Activated T-helper 1 cell treated with Interleukin-2 at 50 U/mL for 16 hours (primary cell): ENCODE results near the gene TRABD2B.

Source experiments
- DNase-seq: peaks from one replicate; pipeline ENCODE4 v3.0.0-alpha.2; 2020; ENCODE audit warnings: low read depth

Gene TRABD2B

DNA sequence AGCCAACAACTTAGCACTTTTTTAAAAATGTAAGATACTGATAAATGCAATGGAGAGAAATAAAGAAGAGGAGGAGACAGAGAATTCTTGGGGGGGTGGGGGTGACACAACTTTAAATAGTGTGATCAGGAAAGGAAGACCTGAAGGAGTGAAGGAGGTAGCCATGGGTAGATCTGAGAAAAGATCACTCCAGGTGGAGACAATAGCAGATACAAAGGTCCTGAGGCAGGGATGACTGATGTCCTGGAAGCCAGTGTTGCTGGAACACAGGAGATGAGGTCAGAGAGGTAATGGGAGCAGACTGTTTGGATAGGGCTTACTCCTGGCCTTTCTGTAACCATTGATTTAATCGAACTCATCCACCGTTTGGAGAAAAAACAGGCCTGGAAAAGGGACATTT lies 24.6 kb upstream of the TRABD2B start:
- no peak for DNase-seq

DNA sequence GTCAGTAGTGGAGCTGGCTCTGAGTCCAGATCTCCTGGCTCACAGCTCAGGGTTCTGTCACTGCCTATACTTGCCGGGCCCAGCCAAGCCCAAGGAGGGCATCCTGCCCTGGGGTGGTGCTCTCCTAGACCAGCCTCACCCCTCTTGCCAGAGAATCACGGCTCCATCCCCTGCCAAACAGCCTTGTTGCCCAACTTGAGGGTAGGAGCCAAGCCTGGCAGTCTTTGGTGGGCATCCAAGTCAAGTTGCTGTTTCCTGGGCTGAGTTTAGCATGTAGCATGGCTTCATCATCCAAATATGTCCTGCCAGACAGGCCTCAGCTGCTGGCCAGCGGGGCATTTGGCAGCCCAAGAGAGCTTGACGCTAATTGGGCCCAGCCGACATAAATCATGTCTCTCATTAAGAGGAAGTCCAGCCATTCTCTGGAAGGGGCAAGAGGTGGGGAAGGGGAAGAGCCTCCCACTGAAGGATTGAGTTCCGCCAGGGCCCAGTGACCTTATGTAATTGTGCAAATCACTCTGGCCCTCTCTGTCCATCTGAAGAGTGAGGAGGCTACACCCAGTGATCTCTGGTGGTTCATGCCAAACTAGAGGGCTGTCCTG lies 22.6 kb upstream of the TRABD2B start:
- no peak for DNase-seq

DNA sequence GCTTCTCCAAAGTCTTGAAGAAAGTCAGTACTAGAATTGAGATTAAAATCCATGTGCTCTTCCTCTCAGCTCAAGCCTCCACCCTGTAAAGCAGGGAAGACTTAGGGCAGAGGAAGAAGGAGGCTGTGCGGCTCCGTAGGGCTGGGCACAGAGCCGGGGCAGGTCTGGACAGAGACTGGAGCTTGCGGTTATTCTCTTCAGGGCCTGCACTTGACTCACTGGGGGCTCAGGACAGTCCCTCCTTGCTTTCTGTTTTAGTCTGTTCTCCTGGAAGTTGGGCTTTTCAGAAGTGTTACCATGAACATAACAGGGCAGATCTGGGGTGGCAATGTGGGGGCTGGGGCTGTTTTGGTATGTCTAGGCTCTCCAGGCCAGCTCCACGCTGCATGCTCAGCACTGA lies 21.6 kb upstream of the TRABD2B start:
- no peak for DNase-seq

DNA sequence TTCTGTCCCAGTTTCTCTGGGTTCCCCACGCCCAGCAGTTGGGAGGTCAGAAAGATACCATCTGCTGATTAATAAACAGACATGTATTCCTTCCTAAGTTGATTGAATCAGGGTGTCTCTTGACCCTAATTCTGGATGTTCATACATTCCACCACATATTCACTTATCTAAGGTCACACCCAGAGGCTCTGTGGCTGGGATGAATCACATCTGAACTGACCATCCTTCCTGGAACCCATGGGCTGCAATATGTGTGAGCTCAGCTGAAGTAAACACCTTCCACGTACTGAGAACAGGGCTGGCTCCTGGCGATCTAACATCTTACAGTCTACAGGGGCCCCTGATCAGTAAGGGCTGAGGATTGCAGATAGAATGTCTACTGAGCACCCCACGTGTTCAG lies 20.5 kb upstream of the TRABD2B start:
- no peak for DNase-seq

DNA sequence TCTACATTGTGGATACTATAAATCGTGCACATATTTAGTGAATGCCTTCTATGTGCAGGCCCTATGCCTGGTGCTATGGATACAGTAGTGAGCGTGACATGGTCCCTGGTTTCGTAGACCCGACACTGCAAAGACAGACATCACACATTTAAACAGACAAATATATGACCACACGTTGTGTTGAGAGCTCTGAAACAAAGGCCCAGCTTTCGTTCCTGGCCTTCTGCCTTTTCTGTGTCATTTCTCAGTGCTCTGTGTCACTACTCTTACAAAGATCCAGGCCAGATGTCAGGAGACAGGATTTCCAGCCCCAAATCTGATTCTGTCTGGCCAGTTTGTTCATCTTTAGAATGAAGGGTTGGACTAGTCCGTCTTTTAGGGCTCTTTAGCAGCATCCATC lies 19.3 kb upstream of the TRABD2B start:
- no peak for DNase-seq

DNA sequence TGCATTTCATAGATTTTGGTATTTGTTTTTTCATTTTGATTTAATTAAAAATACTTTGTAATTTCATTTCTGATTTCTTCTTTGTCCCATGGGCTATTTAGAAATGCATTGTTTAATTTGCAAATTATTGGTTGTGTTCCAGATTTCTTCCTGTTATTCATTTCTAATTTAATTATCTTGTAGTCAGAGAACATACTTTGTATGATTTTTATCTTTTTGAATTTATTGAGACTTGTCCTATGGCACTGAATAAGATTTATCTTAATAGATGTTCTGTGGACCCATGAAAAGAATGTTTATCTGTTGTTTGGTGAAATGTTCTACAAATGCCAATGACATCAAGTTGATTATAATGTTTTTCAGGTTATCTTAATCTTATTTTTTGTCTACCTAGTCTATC lies 16.1 kb upstream of the TRABD2B start:
- DNase-seq: no peak

DNA sequence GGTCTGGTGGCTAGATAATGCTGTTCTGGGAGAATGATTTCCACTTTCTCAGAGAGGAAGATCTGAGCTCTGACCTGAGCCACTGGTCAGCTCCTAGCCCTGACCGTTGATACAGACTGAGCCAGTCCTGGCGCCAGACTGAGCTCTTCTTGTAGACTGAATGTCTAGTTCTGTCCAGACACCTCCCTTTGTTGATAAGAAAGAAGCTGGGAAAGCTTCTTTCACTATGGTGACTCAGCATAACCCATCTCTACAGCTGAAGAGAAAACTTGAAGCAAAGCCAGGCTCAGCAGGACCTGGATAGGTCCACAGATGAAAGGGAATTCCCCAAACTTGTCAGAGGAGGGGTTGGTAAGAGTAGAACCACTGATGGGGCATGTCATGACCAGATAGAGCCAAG lies 9.9 kb upstream of the TRABD2B start:
- DNase-seq: no peak

DNA sequence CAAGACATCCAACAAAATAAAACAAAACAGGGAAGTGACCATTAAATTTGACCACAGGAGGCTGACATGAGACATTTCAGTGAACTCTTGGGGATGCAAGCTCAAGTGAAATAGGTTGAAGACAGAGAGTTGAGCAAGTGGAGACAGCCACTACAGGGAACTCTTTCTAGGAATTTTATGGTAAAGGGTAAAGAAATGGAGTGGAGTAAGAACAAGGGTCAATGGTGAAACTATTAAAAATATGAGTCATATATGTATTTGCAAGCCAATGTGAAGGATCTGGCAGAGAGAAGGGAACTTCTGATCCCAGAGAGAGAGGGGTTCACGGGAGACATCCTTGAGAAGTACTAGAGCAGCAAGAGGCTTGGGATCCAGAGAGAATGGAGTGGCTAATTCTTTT lies 9.1 kb upstream of the TRABD2B start:
- DNase-seq: no peak

DNA sequence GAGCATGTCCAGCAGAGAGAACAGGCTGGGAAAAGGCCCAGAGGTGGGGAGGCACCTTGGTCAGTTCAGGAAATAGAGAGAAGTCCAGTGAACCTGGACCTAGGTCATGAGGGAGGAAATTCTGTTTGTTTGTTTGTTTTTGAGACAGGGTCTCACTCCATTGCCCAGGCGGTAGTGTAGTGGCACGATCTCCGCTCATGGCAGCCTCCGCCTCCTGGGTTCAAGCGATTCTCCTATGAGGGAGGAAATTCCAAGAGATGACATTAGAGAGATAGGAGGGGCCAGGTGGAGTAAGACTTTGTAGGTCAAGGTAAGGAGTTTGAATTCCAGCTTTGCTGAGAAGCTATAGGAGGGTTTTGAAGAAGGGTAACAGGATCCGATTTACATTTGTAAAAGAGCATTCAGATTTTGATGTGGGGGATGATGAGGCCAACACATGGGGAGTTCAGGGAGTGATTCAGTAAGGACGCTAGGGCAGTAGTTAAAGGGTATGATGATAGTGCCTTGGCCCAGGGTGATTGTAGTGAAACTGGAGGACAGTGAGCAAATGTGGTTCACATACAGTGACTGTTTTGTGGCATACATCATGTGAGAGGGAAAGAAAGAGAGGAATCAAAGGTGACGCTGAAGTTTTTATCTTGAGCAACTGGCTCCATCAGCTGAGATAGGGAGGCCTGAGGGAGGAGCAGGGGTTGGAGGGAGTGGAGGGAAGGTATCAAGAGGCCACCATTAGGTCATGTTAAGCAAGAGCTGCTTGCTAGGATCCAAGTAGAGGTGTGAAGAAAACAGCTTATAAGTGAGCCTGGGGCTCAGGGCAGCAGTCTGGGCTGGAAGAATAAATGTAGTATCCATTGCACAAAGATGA lies 8.3 kb upstream of the TRABD2B start:
- no peak for DNase-seq

DNA sequence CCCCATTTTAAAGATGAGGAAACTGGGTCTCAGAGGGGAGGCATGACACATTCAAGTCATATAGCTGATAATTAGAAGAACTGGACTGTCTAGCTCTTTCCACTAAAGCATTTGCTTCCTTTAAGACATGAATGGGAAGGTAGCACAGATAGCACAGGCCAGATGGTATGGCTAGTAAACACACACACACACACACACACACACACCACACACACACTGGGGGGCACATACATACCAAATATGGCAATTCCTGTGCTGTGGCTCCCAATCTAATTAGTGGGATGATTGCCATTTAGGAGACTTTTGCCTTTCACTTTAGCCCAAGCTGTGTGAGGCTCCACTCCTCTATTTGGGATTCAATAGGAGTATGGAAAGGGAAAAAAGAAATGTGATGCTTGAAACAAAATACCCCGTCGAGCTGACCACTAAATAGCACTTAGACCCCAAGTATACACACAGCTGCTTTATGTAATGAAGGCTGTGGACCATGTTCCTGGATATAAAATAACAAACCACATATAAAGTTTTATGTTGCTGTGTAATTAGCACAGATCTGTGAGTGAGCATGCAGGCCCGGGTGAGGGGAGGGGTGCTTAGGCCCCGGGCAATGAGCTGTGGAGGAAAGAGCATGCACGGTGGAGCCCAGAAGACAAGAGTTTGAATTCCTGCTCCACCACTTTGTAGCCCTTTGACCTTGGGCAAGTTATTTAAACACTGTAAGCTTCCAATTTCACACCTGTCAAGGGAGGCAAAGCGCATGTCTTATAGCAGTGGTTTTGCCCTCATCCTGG lies 6.8 kb upstream of the TRABD2B start:
- DNase-seq: no peak

DNA sequence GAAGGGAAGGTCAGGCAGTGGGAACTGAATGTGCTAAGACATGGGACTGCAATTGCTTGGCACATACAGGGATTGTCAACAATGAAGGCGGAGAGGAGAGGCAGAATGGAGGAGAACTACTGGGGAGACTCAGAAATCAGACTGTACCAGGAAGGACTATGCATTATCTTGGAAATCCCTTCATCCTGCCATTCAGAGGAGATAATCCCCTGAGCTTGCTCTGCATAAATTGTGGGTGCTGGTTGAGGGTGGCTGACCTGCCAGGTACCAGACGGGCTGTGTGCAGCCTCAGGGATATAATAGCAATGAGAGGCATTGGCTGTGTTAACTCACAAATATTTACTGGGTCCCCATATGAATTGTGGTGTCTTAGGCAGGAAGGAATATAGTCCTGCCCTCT lies 5.0 kb upstream of the TRABD2B start:
- DNase-seq: no peak

DNA sequence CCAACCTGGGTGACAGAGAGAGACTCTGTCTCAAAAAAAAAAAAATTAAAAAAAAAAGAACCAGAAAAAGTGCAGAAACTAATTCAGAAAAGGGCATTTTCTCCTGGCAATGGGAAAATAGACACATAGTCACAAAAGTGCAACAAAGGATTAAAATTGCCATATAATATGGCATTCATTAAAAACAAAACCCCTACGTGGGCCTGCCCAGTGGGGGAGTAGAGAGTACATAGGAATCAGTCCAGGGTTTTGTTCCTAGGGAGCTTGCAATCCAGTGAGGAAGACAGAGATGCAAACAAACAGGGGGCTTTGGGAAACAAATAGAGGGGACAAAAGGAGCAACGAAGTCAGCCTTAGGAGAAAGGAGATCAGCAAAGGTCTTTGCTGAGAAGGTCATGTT lies 4.5 kb upstream of the TRABD2B start:
- DNase-seq: no peak

DNA sequence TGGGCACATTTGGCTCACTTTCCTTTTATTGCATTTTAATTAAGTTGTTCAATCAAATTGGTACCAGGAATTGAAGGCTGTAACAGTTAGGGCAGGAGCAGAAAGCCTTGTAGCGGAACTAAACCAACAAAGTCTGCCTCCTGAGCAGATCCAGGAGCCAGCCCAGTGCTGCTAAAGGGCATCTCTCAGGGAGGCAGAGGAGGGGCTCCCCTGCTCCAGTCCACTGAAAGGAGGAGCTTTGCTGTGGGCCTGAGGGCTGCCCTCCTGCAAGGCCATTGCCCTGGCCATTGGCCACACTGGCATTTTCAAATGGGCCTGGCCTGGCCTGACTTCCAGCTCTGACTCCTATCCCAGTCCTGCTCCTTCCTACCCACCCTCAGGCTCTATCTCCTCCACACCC lies 3.7 kb upstream of the TRABD2B start:
- DNase-seq: no peak

DNA sequence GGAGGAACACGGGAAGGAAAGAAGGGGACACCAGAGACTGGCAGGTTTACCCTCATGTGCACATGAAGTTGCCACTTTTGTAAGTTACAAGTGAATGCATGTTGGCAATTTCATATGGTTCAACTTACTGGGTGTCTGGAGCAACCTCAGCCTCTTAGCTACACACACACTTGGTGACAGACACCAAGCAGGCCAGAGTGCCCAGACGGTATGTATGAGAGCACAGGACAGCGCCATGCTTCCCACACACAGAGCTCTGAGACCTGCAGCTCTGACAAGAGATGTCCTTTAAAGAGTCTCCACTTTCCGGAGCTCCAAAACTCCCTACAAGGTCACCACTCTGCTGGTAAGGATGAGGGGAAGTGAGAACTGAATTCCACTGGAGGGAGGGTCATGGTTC lies 1.9 kb upstream of the TRABD2B start:
- DNase-seq: no peak

DNA sequence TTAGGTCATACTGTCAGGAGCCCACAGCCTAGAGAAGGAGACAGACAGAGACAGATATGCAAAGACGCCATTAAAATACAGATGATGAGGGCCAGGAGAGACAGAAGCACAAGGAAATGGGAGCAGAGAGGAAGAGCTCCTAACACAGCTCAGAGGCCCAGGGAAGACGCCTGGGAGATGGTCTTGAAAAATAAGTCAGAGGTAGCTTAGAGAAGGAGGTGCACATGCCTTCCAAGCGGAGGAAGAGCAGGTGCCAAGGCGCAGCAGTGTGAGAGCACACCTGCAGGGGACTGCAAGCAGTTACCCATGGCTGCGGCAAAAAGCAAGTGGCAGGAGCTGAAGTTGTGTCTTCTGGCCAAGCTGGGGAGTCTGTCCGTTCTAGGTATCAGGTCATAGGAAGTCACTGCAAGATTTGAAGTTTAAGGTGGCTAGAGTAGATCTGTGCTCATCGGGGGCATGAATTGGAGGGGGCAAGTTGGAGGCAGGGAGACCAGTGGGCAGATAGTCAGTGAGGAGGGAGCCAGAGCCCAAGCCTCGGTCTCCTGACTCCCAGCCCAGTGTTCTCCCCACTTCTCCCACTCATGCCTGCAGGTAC lies 1.3 kb upstream of the TRABD2B start:
- no peak for DNase-seq

DNA sequence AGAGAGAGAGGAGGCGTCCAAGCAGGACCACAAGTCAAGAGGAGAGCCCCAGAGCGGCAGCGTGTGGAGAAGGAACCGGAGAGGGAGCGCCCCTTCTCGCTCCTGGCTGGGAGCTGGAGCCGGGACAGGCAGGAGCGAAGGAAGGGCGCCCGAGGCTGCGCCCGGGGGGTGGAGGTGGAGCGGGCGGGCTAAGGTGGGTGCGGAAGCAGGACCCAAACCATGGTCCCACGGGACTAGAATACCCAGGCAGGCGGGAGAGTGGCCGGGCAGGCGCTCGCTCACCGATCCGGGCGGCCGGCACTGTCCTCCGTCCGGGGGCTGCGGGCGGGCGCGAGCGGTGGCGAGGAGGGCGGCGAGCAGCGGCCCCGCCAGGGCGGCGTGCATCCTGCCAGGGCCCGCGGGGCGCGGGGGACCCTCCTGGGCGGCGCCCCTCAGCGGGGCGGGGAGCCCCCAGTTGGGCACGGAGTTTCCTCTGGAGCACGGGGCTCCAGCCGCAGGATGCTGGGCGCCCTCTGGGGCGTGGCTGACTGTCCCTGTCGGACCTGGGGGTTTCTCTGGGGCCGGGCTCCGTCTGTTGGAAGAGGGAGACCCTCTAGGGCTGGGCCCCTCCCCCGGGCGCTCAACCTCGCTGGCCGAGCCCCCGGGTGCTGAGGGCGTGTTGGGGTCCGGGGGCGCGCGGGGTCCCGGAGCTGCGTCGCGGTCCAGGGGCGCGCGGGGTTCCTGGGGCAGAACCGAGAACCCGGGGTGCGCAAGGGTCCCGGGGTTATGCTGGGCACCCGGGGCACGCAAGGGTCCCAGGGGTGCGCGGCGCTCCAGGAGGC lies 569 bp downstream of the TRABD2B start:
- no peak for DNase-seq

DNA sequence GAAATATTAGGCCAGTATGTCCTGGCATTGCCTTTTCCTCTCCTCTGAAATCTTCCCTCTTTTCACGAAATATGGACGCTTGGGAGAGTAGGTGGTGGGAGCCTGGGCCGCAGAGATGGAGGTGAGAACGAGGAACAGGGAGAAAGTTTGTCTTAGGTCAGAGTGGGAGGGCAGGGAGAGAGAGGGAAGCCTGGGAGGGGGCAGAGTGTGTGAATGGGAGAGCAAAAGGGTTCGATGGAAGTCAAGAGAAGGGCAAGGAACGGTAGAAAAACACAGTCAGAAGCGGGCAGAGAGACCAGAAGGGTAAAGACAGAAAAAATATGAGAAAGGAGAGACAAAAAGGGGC lies 1.2 kb downstream of the TRABD2B start:
- DNase-seq: no peak

DNA sequence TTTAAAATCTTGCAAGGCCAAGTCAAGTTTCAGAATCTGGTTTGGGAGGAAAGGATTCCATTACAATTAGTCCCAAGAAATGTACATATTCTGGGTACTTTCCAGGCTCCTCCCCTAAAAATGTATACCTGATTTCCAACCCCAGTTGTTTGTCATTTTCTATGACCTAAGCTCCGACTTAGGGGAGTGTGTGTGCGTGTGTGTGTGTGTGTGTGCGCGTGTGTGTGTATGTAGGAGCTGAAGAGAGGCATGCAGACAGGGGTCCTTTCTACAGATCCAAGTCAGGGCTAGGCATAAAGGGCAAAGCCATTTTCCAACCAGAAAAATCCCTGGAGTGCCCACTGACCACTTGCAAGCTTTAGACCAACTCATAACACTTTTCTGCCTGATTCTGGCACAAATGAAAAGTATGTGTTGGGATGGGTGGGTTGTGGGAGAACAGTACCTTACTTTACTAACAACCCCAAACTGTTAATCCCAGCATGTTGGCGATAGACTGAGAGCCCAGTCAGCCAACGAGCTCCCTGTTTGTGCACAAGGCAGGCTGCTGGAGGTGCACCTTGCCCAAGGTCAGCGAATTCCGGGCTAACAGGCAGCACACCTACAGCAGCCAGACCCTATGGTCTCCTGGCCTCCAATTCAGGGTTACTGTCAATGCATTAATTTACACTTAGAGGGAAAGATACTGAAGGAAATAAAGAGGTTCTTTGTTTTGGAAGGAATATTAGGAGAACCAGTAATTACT lies 1.7 kb downstream of the TRABD2B start:
- no peak for DNase-seq

DNA sequence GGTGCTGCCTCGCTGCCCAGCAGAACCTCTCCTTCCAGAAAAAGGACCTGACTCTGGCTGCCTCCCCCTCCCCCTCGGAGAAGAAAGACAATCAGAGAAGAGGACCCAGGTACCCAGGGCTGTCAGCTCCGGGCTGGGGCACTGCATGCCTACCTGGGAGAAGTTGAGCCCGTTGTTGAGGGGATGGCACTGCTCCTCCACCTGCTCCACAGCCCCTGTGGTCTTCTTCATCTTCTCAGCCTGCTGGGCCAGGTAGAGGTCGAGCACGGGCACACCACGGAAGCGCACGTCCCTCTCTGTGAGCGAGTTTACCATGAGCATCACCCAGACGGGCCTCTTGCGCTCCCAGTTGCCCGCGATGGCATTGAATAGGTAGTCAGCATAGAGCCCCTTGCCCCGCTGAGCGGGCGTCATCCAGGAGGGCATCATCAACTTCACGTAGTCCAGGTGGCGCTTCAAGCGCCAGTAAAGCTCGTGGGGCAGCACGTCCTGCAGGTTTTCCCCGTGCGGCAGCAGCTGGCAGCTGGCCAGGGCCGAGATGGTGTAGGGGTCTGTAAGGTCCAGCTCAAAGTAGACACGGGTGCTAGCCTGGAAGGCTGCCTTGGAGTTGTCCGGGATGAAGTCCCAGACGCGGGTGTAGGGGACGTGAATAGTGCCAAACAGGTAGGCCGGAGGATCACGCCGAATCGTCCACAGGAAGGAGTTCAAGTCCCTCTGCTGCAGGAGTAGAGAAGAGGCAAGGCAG lies 3.1 kb downstream of the TRABD2B start:
- DNase-seq: no peak

DNA sequence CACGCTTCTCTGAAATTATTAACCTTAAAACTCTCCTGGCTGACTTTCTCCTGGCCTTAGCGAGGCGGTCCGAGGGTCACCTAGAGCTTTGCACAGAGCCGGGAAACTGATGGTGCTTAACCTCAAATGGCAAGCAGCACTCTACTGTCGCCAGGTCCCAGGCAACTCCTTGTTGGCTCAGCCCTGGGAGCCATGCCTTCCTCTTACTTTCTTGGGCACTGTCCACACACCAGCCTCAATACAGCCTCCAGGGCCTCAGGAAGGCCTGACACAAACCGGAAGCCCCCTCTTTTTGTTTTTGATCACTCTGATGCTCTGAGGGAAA lies 3.8 kb downstream of the TRABD2B start:
- no peak for DNase-seq
